Kidney (tissue), 14 donors: Measurements from ENCODE around the gene CDK10. TPM values are rescaled to one million over a fixed set of nuclear protein-coding genes. Genes with fewer than 3 reads are reported as not detected.
A peak's percentile ranks its signal among the peaks of the same experiment; 100 is the strongest.

Experiments used
- DNase-seq, 5 donors: peaks; one replicate each; pipeline ENCODE4 v3.0.0-alpha.2; 2013 to 2020
- FAIRE-seq: peaks from 2 replicates; lab custom pipeline; 2012; peaks lifted over from hg19 to GRCh38; lab: Jason Lieb, UNC
- H3K27ac ChIP-seq, 2 donors: one replicate each; pipeline ENCODE4 v1.7.0; 2013; ENCODE audit warnings: low read depth in 2 of 2, low read length in 2 of 2, inconsistent platforms in 1 of 2
- H3K27me3 ChIP-seq: one replicate; pipeline ENCODE4 v1.7.1; 2013; ENCODE audit warnings: low read length, inconsistent platforms; ENCODE audit not compliant: control insufficient read depth, insufficient read depth
- H3K36me3 ChIP-seq, 3 donors: one replicate each; pipeline versions ENCODE4 v1.7.0 to v1.7.1; 2013; ENCODE audit warnings: low read length in 3 of 3, control low read depth in 1 of 3, inconsistent platforms in 1 of 3; ENCODE audit not compliant: insufficient read depth in 3 of 3, control insufficient read depth in 2 of 3
- H3K4me1 ChIP-seq, 3 donors: one replicate each; pipeline versions ENCODE4 v1.7.0 to v1.7.1; 2013; ENCODE audit warnings: low read length in 3 of 3, inconsistent platforms in 1 of 3, low read depth in 1 of 3; ENCODE audit not compliant: control insufficient read depth in 2 of 3, insufficient read depth in 2 of 3
- H3K4me3 ChIP-seq, 3 donors: one replicate each; pipeline versions ENCODE4 v1.7.0 to v1.8.1; 2013; ENCODE audit warnings: low read length in 3 of 3, control low read depth in 1 of 3, inconsistent platforms in 1 of 3
- H3K9ac ChIP-seq, 3 donors: one replicate each; pipeline versions ENCODE4 v1.7.0 to v1.7.1; 2013; ENCODE audit warnings: low read length in 3 of 3, control low read depth in 1 of 3, inconsistent platforms in 1 of 3
- H3K9me3 ChIP-seq, 3 donors: one replicate each; pipeline versions ENCODE4 v1.7.0 to v1.7.1; 2013; ENCODE audit warnings: low read length in 3 of 3, control low read depth in 1 of 3, inconsistent platforms in 1 of 3; ENCODE audit not compliant: control insufficient read depth in 2 of 3, insufficient read depth in 1 of 3
- intact Hi-C: fragments of 100-400 bp; cut with DNase I; formaldehyde crosslinking; loops from one replicate; pipeline ENCODE4 v1.11.1; 2022
- polyA plus RNA-seq: library from polyadenylated mRNA; stranded (reverse); fragments of 350-450 nt; fragmentation: Illumina TruSeq; extraction: RNeasy Lipid Tissue Mini Kit (QIAGEN cat#74804); gene quantifications from one replicate; pipeline ENCODE4 v1.2.3, GENCODE V29; 2014; ENCODE audit warnings: low read depth, low replicate concordance; ENCODE audit not compliant: insufficient read depth
- total RNA-seq: library from RNA; stranded (reverse); fragmentation: NEBNext Ultra II Directional; extraction: Animal tissue kit (Norgen Biotek cat#: 25700); gene quantifications from one replicate; pipeline ENCODE4 v1.2.1, GENCODE V29; 2021
- TF ChIP-seq, protein P1 (sequence below): IDR thresholded peaks from 3 replicates; pipeline ENCODE4 v1.5.1; 2012; ENCODE audit warnings: mild to moderate bottlenecking, moderate library complexity, borderline replicate concordance; ENCODE audit not compliant: insufficient read depth; ENCODE audit errors: extremely low read depth
- donor health status: control.
- donor health status: control.
- donor health status: control.
- donor health status: control.
- donor health status: control.
- donor health status: DM: yes; HTN: yes; CAD: no.
- donor health status: Normal renal cell carcinoma (clear cell type).

Gene CDK10
- total and polyA plus RNA-seq, 2 donors from 2014 or later, result 82.6 to 118 TPM

DNA sequence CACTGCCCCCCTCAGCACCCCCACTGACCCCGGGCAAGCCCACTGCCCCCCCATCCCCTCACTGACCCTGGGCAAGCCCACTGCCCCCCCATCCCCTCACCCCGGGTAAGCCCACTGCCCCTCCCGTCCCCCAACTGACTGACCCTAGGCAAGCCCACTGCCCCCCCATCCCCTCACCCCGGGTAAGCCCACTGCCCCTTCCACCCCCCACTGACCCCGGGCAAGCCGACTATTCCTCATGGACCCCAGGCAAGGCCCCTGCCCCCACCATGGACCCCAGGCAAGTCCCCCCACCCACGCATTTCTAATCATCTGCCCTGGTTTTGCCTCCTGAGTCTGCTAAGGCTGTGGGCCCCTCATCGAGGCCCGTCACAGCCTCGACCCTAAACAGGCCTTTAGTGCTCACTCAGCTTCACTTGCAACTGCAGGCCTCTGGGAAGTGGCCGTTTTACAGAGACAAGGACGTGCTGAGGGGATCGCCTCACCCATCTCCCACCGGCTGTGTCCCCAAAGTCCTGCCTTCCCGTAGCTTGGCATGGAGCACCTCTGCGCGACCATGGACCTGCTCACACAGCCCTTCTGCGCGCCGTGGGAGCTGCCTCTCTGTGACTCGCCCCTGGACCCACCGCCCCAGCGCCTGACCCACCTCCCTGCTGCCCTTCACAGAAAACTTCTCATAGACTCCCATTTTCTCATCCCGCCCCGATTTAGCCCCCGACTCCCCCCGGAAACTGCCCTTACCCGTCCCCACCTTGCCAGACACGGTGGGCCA is 30.6 kb downstream of the CDK10 start:
- H3K9ac ChIP-seq, result no peak overlapping the region
- TF ChIP-seq, protein P1, sequence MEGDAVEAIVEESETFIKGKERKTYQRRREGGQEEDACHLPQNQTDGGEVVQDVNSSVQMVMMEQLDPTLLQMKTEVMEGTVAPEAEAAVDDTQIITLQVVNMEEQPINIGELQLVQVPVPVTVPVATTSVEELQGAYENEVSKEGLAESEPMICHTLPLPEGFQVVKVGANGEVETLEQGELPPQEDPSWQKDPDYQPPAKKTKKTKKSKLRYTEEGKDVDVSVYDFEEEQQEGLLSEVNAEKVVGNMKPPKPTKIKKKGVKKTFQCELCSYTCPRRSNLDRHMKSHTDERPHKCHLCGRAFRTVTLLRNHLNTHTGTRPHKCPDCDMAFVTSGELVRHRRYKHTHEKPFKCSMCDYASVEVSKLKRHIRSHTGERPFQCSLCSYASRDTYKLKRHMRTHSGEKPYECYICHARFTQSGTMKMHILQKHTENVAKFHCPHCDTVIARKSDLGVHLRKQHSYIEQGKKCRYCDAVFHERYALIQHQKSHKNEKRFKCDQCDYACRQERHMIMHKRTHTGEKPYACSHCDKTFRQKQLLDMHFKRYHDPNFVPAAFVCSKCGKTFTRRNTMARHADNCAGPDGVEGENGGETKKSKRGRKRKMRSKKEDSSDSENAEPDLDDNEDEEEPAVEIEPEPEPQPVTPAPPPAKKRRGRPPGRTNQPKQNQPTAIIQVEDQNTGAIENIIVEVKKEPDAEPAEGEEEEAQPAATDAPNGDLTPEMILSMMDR, result no peak
- H3K27ac ChIP-seq, result no peak overlapping the region
- no peaks in the 10 kb centered on the region for H3K36me3 ChIP-seq
- H3K27me3 ChIP-seq, result no peaks in the 10 kb centered on the region
- no peaks in the 10 kb centered on the region for H3K9me3 ChIP-seq
- intact Hi-C loops, result no loop called here
- no peak for FAIRE-seq
- H3K4me1 ChIP-seq, result peaks cover 0 to 6% (median 0%) of the 10 kb centered on the region in 3 donors
- no peak overlapping the region for H3K4me3 ChIP-seq
- DNase-seq, result peak in 1 of 5 donors; percentile 55

DNA sequence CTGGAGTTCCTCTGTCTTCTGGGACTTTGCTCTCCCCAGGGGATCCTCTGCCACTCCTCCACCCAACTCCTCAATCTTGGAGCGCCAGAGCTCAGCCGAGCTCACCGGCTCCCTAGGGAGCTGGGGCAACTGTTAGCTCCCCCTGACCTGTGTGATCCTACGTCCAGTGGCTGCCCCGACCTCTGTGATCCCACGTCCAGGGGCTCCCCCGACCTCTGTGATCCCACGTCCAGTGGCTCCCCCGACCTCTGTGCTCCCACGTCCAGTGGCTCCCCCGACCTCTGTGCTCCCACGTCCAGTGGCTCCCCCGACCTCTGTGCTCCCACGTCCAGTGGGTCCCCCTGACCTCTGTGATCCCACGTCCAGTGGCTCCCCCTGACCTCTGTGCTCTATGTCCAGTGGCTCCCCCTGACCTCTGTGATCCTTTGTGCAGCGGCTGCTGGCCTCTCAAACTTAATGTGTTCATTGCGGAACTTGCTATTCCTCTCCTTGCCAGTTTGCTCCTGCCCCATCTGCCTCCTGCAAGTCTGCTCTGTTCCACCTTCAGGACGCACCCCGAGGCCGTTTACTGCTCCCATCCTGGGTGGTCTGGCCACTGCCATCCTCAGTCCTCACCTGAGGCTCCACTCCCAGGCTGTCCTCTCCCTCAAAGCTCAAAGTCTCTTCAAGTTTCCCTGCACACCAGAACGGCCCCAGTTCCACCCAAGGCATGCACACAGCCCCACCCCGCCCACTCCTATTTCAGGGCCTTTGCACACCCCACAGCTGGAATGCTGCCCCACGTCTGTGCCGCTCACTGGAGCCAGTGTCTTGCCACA is 31.4 kb downstream of the CDK10 start:
- TF ChIP-seq, protein P1, result no peak
- FAIRE-seq, result no peak
- intact Hi-C loops, result no loop called here
- Histone ChIP-seq H3K27ac (no peak overlapping the region), H3K27me3 (no peaks in the 10 kb centered on the region), H3K4me3 (no peak overlapping the region), H3K9ac (no peak overlapping the region), H3K36me3 (peaks cover 0 to under 1% (median 0%) of the 10 kb centered on the region in 3 donors), H3K9me3 (no peaks in the 10 kb centered on the region), H3K4me1 (peaks cover 0 to 13% (median 4%) of the 10 kb centered on the region in 3 donors)
- peak in 2 of 5 donors; percentile 38 to 77 for DNase-seq

DNA sequence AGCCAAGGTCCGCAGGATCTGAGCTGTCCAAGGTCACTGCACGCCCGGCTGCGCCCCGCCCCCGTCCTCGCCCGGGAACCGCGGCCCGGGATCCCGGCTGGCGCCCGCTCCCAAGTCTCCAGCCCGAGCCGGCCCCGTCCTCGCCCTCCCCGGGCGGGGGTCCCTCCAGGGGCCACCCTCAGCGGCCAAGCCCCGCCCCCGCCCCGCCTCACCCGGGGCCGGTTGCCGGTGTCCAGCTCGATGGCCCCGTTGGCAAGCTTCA is 34.0 kb downstream of the CDK10 start:
- peak overlapping the region in 2 of 3 donors; percentile 21 to 55 for H3K9ac ChIP-seq
- H3K4me3 ChIP-seq, result peak overlapping the region; percentile 64 to 82 (median 78)
- no peak for FAIRE-seq
- peak overlapping the region; percentile 94 to 95 for H3K27ac ChIP-seq
- H3K4me1 ChIP-seq, result peaks cover 0 to 24% (median 8%) of the 10 kb centered on the region in 3 donors
- intact Hi-C loops, result no loop called here
- peak in 4 of 5 donors; percentile 59 to 86 (median 78) for DNase-seq
- no peaks in the 10 kb centered on the region for H3K27me3 ChIP-seq
- no peaks in the 10 kb centered on the region for H3K9me3 ChIP-seq
- H3K36me3 ChIP-seq, result peaks cover 0 to 14% (median 3%) of the 10 kb centered on the region in 3 donors
- TF ChIP-seq, protein P1, result no peak
